Measurements from ENCODE around the gene CA7. TPM values are rescaled to one million over a fixed set of nuclear protein-coding genes. Genes with fewer than 3 reads are reported as not detected.
A peak's percentile ranks its signal among the peaks of the same experiment; 100 is the strongest.
"Not testable (repeated sequence)": the region's sequence is repeated elsewhere in the genome, so short reads cannot be mapped to it uniquely, and the experiment has no call there.

The CA7 gene
- total RNA-seq, 1 experiment from 2014 or later: not detected

GRCh38 chr16:66886914-66887313 lies 42.7 kb downstream of the CA7 start:
- DNase-seq (ENCODE audit: low read depth, low spot score): no peak
- in situ Hi-C loops (cut with HindIII; ENCODE audit: low pct_unique_long_range_greater_than_20kb, low sequenced_read_pairs): no loop called here

- DNase-seq (ENCODE audit: low read depth, low spot score): no peak
- in situ Hi-C loops (cut with HindIII; ENCODE audit: low pct_unique_long_range_greater_than_20kb, low sequenced_read_pairs): no loop called here
Observed at GRCh38 chr16:66888647-66889615, 44.7 kb downstream of the CA7 start.

- in situ Hi-C loops (cut with HindIII; ENCODE audit: low pct_unique_long_range_greater_than_20kb, low sequenced_read_pairs): no loop called here
Observed at GRCh38 chr16:66889622-66890021, 45.4 kb downstream of the CA7 start.

GRCh38 chr16:66890799-66891198 lies 46.6 kb downstream of the CA7 start:
- DNase-seq (ENCODE audit: low read depth, low spot score): no peak
- in situ Hi-C loops (cut with HindIII; ENCODE audit: low pct_unique_long_range_greater_than_20kb, low sequenced_read_pairs): no loop called here

More at GRCh38 chr16:66889622-66890021, 45.4 kb downstream of the CA7 start:
- no peak for DNase-seq (ENCODE audit: low read depth, low spot score)

GRCh38 chr16:66891360-66891759 lies 47.1 kb downstream of the CA7 start:
- in situ Hi-C loops (cut with HindIII; ENCODE audit: low pct_unique_long_range_greater_than_20kb, low sequenced_read_pairs): no loop called here
- DNase-seq (ENCODE audit: low read depth, low spot score): no peak

GRCh38 chr16:66891797-66892196 lies 47.6 kb downstream of the CA7 start:
- in situ Hi-C loops (cut with HindIII; ENCODE audit: low pct_unique_long_range_greater_than_20kb, low sequenced_read_pairs): no loop called here
- DNase-seq (ENCODE audit: low read depth, low spot score): no peak

- in situ Hi-C loops (cut with HindIII; ENCODE audit: low pct_unique_long_range_greater_than_20kb, low sequenced_read_pairs): no loop called here
- DNase-seq (ENCODE audit: low read depth, low spot score): no peak
Observed at GRCh38 chr16:66894055-66894454, 49.8 kb downstream of the CA7 start.

GRCh38 chr16:66894948-66895688 lies 50.9 kb downstream of the CA7 start:
- peak; percentile 73 for DNase-seq (ENCODE audit: low read depth, low spot score)
- in situ Hi-C loops (cut with HindIII; ENCODE audit: low pct_unique_long_range_greater_than_20kb, low sequenced_read_pairs): no loop called here

GRCh38 chr16:66895689-66895979 lies 51.4 kb downstream of the CA7 start:
- DNase-seq (ENCODE audit: low read depth, low spot score): no peak
- in situ Hi-C loops (cut with HindIII; ENCODE audit: low pct_unique_long_range_greater_than_20kb, low sequenced_read_pairs): no loop called here

- in situ Hi-C loops (cut with HindIII; ENCODE audit: low pct_unique_long_range_greater_than_20kb, low sequenced_read_pairs): no loop called here
- no peak for DNase-seq (ENCODE audit: low read depth, low spot score)
Observed at GRCh38 chr16:66895999-66896398, 51.8 kb downstream of the CA7 start.

GRCh38 chr16:66896682-66897081 lies 52.5 kb downstream of the CA7 start:
- in situ Hi-C loops (cut with HindIII; ENCODE audit: low pct_unique_long_range_greater_than_20kb, low sequenced_read_pairs): not testable (repeated sequence)

GRCh38 chr16:66898207-66898606 lies 54.0 kb downstream of the CA7 start:
- in situ Hi-C loops (cut with HindIII; ENCODE audit: low pct_unique_long_range_greater_than_20kb, low sequenced_read_pairs): no loop called here
- DNase-seq (ENCODE audit: low read depth, low spot score): no peak

More at GRCh38 chr16:66896682-66897081, 52.5 kb downstream of the CA7 start:
- DNase-seq (ENCODE audit: low read depth, low spot score): not testable (repeated sequence)

GRCh38 chr16:66898933-66899309 lies 54.7 kb downstream of the CA7 start:
- in situ Hi-C loops (cut with HindIII; ENCODE audit: low pct_unique_long_range_greater_than_20kb, low sequenced_read_pairs): no loop called here
- no peak for DNase-seq (ENCODE audit: low read depth, low spot score)

- in situ Hi-C loops (cut with HindIII; ENCODE audit: low pct_unique_long_range_greater_than_20kb, low sequenced_read_pairs): no loop called here
- DNase-seq (ENCODE audit: low read depth, low spot score): no peak
Observed at GRCh38 chr16:66899310-66899944, 55.2 kb downstream of the CA7 start.

- in situ Hi-C loops (cut with HindIII; ENCODE audit: low pct_unique_long_range_greater_than_20kb, low sequenced_read_pairs): no loop called here
- DNase-seq (ENCODE audit: low read depth, low spot score): no peak
Observed at GRCh38 chr16:66899945-66900710, 55.9 kb downstream of the CA7 start.

GRCh38 chr16:66900721-66901441 lies 56.7 kb downstream of the CA7 start:
- in situ Hi-C loops (cut with HindIII; ENCODE audit: low pct_unique_long_range_greater_than_20kb, low sequenced_read_pairs): no loop called here
- DNase-seq (ENCODE audit: low read depth, low spot score): no peak

- no peak for DNase-seq (ENCODE audit: low read depth, low spot score)
- in situ Hi-C loops (cut with HindIII; ENCODE audit: low pct_unique_long_range_greater_than_20kb, low sequenced_read_pairs): no loop called here
Observed at GRCh38 chr16:66901626-66902025, 57.4 kb downstream of the CA7 start.
